BJ (cell line): ENCODE data around the gene EVI5. TPM values are rescaled to one million over a fixed set of nuclear protein-coding genes. Genes with fewer than 3 reads are reported as not detected.

Experiments
- CTCF ChIA-PET: fragments of 350-600 bp; formaldehyde crosslinking; extraction: SDS; loops from one replicate; lab custom pipeline; 2021; ENCODE audit warnings: antibody characterized with exemption, inconsistent platforms; lab: Yijun Ruan, JAX
- POLR2A ChIA-PET: fragments of 300-600 bp; sonication (Branson Sonifier 250); formaldehyde crosslinking; extraction: SDS; loops from one replicate; lab custom pipeline; 2021; ENCODE audit warnings: antibody characterized with exemption; lab: Charles Lee
- DNase-seq: peaks from one replicate; pipeline ENCODE4 v3.0.0-alpha.2; 2011; ENCODE audit warnings: low read depth
- H3K27me3 ChIP-seq: 2 replicates; pipeline ENCODE4 v1.6.0; 2011; ENCODE audit warnings: low read length; ENCODE audit not compliant: control insufficient read depth, insufficient read depth
- H3K36me3 ChIP-seq: 2 replicates; pipeline ENCODE4 v1.5.1; 2011; ENCODE audit warnings: low read length; ENCODE audit not compliant: control insufficient read depth, insufficient read depth
- H3K4me3 ChIP-seq: 2 replicates; pipeline ENCODE4 v1.5.1; 2011; ENCODE audit warnings: low read depth, mild to moderate bottlenecking, control low read depth, low read length
- polyA plus RNA-seq: library from polyadenylated mRNA; depleted of rRNA; stranded (reverse); fragments of >200 nt; gene quantifications from 2 replicates; pipeline ENCODE4 v1.2.3, GENCODE V29; 2011
- TF ChIP-seq, protein P1 (sequence below): IDR thresholded peaks from 2 replicates; pipeline ENCODE4 v1.5.1; 2011; ENCODE audit warnings: low read depth, mild to moderate bottlenecking, control low read depth, inconsistent platforms, low read length, moderate library complexity; ENCODE audit not compliant: insufficient read depth

Gene EVI5
- polyA plus RNA-seq, 1 experiment, result 8.6 TPM

DNA sequence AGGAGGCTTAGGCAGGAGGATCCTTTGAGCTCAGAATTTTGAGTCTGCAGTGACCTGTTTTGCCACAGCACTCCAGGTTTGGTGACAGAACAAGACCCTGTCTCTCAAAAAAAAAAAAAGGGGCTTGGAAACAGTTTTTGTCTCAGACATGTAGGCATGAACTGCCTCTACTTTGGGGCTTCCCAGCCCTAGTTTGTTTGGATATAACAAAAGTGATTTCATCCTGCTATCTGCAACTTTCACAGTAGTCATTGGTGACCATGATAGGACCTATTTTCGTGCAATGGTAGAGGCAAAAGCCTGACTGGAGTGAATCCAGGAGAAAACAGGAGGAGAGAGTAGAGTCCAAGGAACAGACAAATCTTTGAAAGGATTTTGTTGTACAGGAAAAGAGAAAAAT, 20.3 kb upstream of the EVI5 start:
- CTCF ChIA-PET, result interaction anchor here (1.5 kb wide), 1 partner anchor 12 kb away, joined by 6 read pairs; no protein-coding TSS in a partner anchor
- Histone ChIP-seq H3K4me3 (no peak overlapping the region), H3K36me3 (no peaks in the 10 kb centered on the region), H3K27me3 (no peaks in the 10 kb centered on the region)
- POLR2A ChIA-PET, result no interaction called here
- DNase-seq, result no peak
- TF ChIP-seq, protein P1, sequence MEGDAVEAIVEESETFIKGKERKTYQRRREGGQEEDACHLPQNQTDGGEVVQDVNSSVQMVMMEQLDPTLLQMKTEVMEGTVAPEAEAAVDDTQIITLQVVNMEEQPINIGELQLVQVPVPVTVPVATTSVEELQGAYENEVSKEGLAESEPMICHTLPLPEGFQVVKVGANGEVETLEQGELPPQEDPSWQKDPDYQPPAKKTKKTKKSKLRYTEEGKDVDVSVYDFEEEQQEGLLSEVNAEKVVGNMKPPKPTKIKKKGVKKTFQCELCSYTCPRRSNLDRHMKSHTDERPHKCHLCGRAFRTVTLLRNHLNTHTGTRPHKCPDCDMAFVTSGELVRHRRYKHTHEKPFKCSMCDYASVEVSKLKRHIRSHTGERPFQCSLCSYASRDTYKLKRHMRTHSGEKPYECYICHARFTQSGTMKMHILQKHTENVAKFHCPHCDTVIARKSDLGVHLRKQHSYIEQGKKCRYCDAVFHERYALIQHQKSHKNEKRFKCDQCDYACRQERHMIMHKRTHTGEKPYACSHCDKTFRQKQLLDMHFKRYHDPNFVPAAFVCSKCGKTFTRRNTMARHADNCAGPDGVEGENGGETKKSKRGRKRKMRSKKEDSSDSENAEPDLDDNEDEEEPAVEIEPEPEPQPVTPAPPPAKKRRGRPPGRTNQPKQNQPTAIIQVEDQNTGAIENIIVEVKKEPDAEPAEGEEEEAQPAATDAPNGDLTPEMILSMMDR, result no peak

DNA sequence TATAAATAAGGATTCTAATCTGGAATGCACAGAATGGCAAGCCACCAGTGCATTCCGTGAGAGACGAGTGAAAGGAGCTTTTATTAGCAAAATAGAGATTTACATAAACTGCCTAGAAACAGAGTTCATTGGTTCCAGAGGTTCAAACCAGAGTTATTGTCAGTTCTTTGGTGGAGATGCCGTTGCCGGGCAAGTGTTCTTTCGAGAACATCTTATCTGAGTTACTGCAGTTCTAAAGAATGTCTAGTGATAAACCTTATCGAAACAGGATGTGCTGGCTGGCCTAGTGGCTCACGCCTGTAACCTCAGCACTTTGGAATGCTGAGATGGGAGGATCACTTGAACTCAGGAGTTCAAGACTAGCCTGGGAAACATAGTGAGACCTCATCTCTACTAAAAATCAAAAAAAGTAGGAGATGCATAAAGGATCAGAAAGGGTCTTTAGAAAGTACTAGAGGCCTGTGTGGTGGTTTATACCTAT, 19.9 kb upstream of the EVI5 start:
- Histone ChIP-seq H3K4me3 (no peak overlapping the region), H3K27me3 (no peaks in the 10 kb centered on the region), H3K36me3 (no peaks in the 10 kb centered on the region)
- peak; percentile 84 for DNase-seq
- CTCF ChIA-PET, result interaction anchor here (1.5 kb wide), 1 partner anchor 12 kb away, joined by 6 read pairs; no protein-coding TSS in a partner anchor
- POLR2A ChIA-PET, result no interaction called here
- TF ChIP-seq, protein P1, result no peak

DNA sequence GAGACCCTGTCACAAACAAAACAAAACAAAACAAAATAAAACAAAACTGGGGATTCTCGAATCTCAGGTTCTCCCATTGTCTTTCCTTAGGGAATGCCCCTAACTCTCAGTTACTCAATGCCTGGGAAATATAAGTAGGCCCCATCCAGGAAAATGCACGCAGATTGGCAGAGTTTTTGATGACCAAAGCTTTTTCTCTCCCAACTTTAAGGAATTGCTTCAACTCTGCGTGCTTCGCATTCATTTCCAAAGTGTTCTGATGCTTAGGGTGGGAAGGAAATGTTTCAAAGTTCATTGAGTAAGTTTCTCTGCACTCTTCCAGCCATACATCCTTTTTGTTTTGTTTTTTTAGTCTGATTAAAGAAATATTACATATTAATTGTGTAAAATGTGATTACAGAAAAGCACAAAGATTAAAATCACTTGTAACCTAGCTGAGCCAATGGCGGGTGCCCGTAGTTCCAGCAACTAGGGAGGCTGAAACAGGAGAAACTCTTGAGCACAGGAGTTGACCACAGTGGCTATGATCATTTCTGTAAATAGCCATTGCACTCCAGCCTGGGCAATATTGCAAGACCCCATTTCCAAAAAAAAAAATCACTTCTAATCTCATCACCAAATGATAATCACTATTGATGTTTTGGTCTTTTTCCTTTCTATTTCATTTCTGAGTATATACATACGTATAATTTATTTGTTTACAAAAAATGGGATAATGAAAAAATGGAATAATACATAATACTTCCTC, 18.4 kb upstream of the EVI5 start:
- Histone ChIP-seq H3K4me3 (no peak overlapping the region), H3K27me3 (no peaks in the 10 kb centered on the region), H3K36me3 (no peaks in the 10 kb centered on the region)
- ChIA-PET CTCF (interaction anchor here (0.9 to 1.5 kb wide), 2 partner anchors 12 to 14 kb away, joined by 3 to 6 read pairs; no protein-coding TSS in a partner anchor), POLR2A (no interaction called here)
- DNase-seq, result no peak
- TF ChIP-seq, protein P1, result no peak

DNA sequence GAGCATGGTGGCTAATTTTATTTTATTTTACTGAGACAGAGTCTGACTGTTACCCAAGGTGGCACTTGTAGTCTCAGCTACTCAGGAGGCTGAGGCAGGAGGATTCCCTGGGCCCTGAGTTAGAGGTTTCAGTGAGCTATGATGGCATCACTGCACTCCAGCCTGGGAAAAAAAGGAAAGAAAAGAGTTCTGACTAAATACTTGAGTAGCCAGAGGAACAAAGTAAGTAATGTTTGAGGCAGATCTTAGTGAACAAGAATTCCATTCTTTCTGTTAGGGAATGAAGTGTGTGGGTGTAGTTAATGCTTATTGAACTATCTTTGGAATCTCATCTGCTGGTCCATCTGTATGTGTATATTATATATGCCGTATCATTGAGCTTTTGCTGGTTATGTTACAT, 13.1 kb upstream of the EVI5 start:
- Histone ChIP-seq H3K27me3 (no peaks in the 10 kb centered on the region), H3K36me3 (no peaks in the 10 kb centered on the region), H3K4me3 (no peak overlapping the region)
- TF ChIP-seq, protein P1, result no peak
- DNase-seq, result no peak
- ChIA-PET CTCF (interaction anchor here (1.2 to 1.3 kb wide), 2 partner anchors 21 kb away, joined by 4 to 5 read pairs; no protein-coding TSS in a partner anchor), POLR2A (no interaction called here)

DNA sequence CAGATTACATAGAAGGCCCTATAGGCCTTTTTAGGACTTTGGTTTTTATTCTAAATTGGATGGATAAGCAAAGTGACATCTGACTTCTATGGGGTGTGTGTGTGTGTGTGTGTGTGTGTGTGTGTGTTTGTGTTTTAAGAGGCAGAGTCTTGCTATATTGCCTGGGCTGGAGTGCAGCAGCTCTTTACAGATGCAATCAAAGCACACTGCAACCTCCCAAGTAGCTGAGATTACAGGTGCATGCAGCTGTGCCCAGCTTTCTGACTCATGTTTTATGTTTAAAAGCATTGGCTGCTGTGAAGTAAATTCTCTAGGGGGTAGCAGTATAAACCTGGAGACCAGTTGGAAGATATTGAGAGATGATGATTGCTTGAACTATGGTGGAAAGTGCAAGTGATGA, 12.4 kb upstream of the EVI5 start:
- H3K27me3 ChIP-seq, result no peaks in the 10 kb centered on the region
- H3K36me3 ChIP-seq, result no peaks in the 10 kb centered on the region
- H3K4me3 ChIP-seq, result no peak overlapping the region
- DNase-seq, result no peak
- POLR2A ChIA-PET, result no interaction called here
- CTCF ChIA-PET, result interaction anchor here (1.2 to 1.3 kb wide), 2 partner anchors 12 to 21 kb away, joined by 4 read pairs; partner anchors contain the start of gene EVI5
- TF ChIP-seq, protein P1, result no peak
